ENCODE measurements around the gene LRRN4.

DNA sequence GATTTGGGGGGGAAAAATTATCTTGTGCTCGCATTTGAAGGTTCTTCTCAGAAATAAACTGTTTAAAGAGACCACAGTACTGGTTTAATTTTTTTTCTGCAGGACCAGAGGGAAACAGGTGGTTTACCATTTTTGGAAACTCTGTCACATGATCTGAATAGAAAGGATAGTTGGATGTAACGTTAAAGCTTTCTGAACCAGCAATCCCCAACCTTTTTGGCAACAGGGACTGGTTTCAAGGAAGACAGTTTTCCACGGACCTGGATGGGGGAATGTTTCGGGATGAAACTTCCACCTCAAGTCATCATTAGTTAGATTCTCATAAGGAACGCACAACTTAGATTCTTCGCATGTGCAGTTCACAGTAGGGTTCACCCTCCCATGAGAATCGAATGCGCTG lies 53.0 kb downstream of the LRRN4 start:
- TF ChIP-seq PKNOX1 (IDR thresholded peaks at IDR 0.05) (no peak), FOXA1 (IDR thresholded peaks at IDR 0.05) (no peak), CTBP1 (IDR thresholded peaks at IDR 0.05; ENCODE audit: borderline replicate concordance) (no peak), ARNT (IDR thresholded peaks at IDR 0.05) (no peak), FOXK2 (IDR thresholded peaks at IDR 0.05) (no peak), TARDBP (IDR thresholded peaks at IDR 0.05) (no peak)

Measured in HEK293T (cell line).